Transverse colon (tissue), 4 donors: ENCODE data around the gene ATP6AP1.

Experiments
- CTCF ChIP-seq, 5 experiments: fragments of 200-600 bp in 3 of 5; fragments of 450-650 bp in 2 of 5; sonication (generic) in 3 of 5; IDR thresholded peaks; 1 replicate in 2 of 5; 2 replicates in 3 of 5; pipeline ENCODE4 v1.5.1; 2016 to 2017; ENCODE audit warnings: antibody characterized with exemption in 5 of 5, inconsistent platforms in 3 of 5, mild to moderate bottlenecking in 2 of 5, moderate library complexity in 1 of 5
- POLR2AphosphoS5 ChIP-seq, 3 donors: sonication (generic); formaldehyde crosslinking; IDR thresholded peaks; one replicate each; pipeline ENCODE4 v1.6.1; 2016; ENCODE audit warnings: antibody characterized with exemption in 3 of 3

GRCh38 chrX:154417157-154417556, 11.3 kb upstream of the ATP6AP1 start:
- TF ChIP-seq CTCF (IDR thresholded peaks at IDR 0.05): no peak
- TF ChIP-seq POLR2AphosphoS5 (IDR thresholded peaks at IDR 0.05): no peak
